Measurements from ENCODE around the gene DPP10.

DPP10 gene

GRCh38 chr2:115297056-115297455, 854.6 kb downstream of the DPP10 start:
- Histone ChIP-seq H3K4me3 (ENCODE audit: low read depth, low read length) (no peak overlapping the region), H3K27ac (ENCODE audit: extremely low read depth, low read depth, low read length) (no peak overlapping the region), H3K36me3 (ENCODE audit: control insufficient read depth in 2 of 2, insufficient read depth in 1 of 2, low read length in 2 of 2) (no peaks in the 10 kb centered on the region), H3K4me1 (ENCODE audit: control insufficient read depth, insufficient read depth, low read length) (no peaks in the 10 kb centered on the region), H3K9me3 (ENCODE audit: control insufficient read depth, insufficient read depth, low read depth, low read length) (no peaks in the 10 kb centered on the region)
- TF ChIP-seq ZBTB17 (tag by site-specific recombination; IDR thresholded peaks at IDR 0.05) (no peak), ZNF660 (tag by site-specific recombination; IDR thresholded peaks at IDR 0.05) (no peak), ZNF48 (tag by site-specific recombination; IDR thresholded peaks at IDR 0.05) (no peak), ZNF133 (tag by site-specific recombination; IDR thresholded peaks at IDR 0.05) (no peak), ZNF157 (tag by site-specific recombination; IDR thresholded peaks at IDR 0.05) (no peak), TSHZ1 (tag by site-specific recombination; IDR thresholded peaks at IDR 0.05; ENCODE audit: borderline replicate concordance) (no peak), ZNF416 (tag by site-specific recombination; IDR thresholded peaks at IDR 0.05) (no peak), KLF9 (tag by site-specific recombination; IDR thresholded peaks at IDR 0.05; ENCODE audit: low read depth) (no peak), GLI2 (tag by site-specific recombination; IDR thresholded peaks at IDR 0.05; ENCODE audit: borderline replicate concordance, low read depth) (no peak), ZNF677 (tag by site-specific recombination; IDR thresholded peaks at IDR 0.05) (no peak), ZNF202 (tag by site-specific recombination; IDR thresholded peaks at IDR 0.05; ENCODE audit: borderline replicate concordance) (no peak), ZSCAN23 (tag by site-specific recombination; IDR thresholded peaks at IDR 0.05) (no peak), ZNF211 (tag by site-specific recombination; IDR thresholded peaks at IDR 0.05; ENCODE audit: low read depth) (no peak), ZNF146 (tag by site-specific recombination; IDR thresholded peaks at IDR 0.05) (no peak)
- TF ChIP-seq, protein P1, sequence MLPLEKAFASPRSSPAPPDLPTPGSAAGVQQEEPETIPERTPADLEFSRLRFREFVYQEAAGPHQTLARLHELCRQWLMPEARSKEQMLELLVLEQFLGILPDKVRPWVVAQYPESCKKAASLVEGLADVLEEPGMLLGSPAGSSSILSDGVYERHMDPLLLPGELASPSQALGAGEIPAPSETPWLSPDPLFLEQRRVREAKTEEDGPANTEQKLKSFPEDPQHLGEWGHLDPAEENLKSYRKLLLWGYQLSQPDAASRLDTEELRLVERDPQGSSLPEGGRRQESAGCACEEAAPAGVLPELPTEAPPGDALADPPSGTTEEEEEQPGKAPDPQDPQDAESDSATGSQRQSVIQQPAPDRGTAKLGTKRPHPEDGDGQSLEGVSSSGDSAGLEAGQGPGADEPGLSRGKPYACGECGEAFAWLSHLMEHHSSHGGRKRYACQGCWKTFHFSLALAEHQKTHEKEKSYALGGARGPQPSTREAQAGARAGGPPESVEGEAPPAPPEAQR (tag by site-specific recombination; IDR thresholded peaks at IDR 0.05): no peak
- TF ChIP-seq, protein P2, sequence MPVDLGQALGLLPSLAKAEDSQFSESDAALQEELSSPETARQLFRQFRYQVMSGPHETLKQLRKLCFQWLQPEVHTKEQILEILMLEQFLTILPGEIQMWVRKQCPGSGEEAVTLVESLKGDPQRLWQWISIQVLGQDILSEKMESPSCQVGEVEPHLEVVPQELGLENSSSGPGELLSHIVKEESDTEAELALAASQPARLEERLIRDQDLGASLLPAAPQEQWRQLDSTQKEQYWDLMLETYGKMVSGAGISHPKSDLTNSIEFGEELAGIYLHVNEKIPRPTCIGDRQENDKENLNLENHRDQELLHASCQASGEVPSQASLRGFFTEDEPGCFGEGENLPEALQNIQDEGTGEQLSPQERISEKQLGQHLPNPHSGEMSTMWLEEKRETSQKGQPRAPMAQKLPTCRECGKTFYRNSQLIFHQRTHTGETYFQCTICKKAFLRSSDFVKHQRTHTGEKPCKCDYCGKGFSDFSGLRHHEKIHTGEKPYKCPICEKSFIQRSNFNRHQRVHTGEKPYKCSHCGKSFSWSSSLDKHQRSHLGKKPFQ (tag by site-specific recombination; IDR thresholded peaks at IDR 0.05): no peak
- TF ChIP-seq, protein P3, sequence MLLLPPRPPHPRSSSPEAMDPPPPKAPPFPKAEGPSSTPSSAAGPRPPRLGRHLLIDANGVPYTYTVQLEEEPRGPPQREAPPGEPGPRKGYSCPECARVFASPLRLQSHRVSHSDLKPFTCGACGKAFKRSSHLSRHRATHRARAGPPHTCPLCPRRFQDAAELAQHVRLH (tag by site-specific recombination; IDR thresholded peaks at IDR 0.05): no peak
- POLR2A ChIA-PET: no interaction called here
- CTCF ChIA-PET: no interaction called here

DNA sequence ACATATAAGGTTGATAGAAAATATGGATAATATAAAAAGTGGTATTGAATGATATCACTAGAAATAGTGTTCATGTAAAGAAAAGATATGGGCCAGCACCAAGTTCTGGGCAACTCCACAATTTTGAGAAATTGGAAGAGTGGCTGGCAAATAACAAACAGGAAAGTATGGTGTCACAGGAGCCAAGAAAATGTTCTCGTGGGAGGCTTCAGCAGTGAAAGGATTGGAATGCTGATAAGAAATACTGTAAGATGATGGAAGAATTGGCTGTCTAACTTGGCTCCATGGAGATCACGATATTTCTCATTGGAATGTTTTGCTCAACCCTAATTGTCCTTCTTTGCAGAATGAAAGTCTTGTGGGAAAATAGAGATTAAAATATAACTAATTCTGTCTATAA, 856.8 kb downstream of the DPP10 start:
- CTCF ChIA-PET: no interaction called here
- Histone ChIP-seq H3K9me3 (ENCODE audit: control insufficient read depth, insufficient read depth, low read depth, low read length) (no peaks in the 10 kb centered on the region), H3K4me1 (ENCODE audit: control insufficient read depth, insufficient read depth, low read length) (no peaks in the 10 kb centered on the region), H3K27ac (ENCODE audit: extremely low read depth, low read depth, low read length) (no peak overlapping the region), H3K36me3 (ENCODE audit: control insufficient read depth in 2 of 2, insufficient read depth in 1 of 2, low read length in 2 of 2) (no peaks in the 10 kb centered on the region), H3K4me3 (ENCODE audit: low read depth, low read length) (no peak overlapping the region)
- POLR2A ChIA-PET: no interaction called here
- TF ChIP-seq ZNF837 (tag by site-specific recombination; IDR thresholded peaks at IDR 0.05): no peak
- TF ChIP-seq ZNF747 (tag by site-specific recombination; IDR thresholded peaks at IDR 0.05): no peak
- TF ChIP-seq SP7 (tag by site-specific recombination; IDR thresholded peaks at IDR 0.05): no peak
- TF ChIP-seq REST (tag by site-specific recombination; IDR thresholded peaks at IDR 0.05): no peak
- TF ChIP-seq ZNF404 (tag by site-specific recombination; IDR thresholded peaks at IDR 0.05): no peak
- no peak for TF ChIP-seq ZNF266 (tag by site-specific recombination; IDR thresholded peaks at IDR 0.05; ENCODE audit: low read depth)
- no peak for TF ChIP-seq PRDM1 (tag by site-specific recombination; IDR thresholded peaks at IDR 0.05)
- TF ChIP-seq ZNF138 (tag by site-specific recombination; IDR thresholded peaks at IDR 0.05; ENCODE audit: borderline replicate concordance): no peak
- no peak for TF ChIP-seq ZNF704 (tag by site-specific recombination; IDR thresholded peaks at IDR 0.05)
